ENCODE measurements around the gene C20orf144.

Gene C20orf144

DNA sequence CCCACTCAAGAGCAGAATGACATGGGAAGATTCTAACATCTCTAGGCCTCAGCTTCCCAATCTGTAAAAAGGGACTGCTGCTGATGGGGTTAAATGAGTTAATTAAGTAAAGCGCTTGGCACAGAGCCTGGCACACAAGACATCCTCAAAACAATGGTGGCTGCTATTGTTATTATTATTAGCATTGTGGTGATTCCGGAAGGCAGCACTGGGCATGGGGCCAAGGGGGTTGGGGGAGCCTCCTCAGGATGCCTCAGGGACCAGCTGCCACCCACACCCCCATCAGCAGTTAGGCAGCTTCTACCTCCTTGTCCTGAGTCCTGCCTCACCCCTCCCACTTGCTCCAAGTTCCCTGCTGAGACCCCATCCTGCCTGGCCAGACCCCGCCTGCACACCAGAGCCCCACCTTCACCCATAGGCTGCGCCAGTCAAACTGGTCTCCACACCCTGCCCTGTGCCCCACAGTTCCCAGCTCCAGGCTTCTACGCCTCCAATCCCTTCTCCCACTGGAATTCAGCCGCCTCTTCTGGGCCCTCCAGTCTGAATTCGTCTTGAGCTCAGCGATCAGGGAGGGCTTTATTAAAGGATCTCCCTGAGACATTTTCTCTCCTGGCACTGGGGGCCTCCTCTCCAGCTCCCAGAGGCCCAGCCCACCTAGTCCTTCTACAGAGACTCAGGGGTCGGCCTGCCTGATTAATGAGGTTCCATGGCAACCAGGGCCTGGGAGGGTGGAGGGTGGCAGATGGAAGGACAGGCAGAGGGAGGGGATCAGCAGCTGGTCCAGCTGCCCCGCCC is 22.6 kb downstream of the C20orf144 start:
- H3K4me2 ChIP-seq (ENCODE audit: low read depth, low read length, poor library complexity, severe bottlenecking) = peak overlapping the region; percentile 95
- H3K9me3 ChIP-seq (ENCODE audit: insufficient read depth, low read depth, low read length) = no peaks in the 10 kb centered on the region
- no peaks in the 10 kb centered on the region for H3K9me2 ChIP-seq (replicated peaks; ENCODE audit: low read depth, low read length)
- H3F3A ChIP-seq (ENCODE audit: low read depth) = peaks cover 2% of the 10 kb centered on the region; the same call in 1 of the 2 replicates
- H3K79me2 ChIP-seq (ENCODE audit: insufficient read depth, low read length) = peaks cover 57% of the 10 kb centered on the region
- H3K9ac ChIP-seq (ENCODE audit: low read depth, low read length, poor library complexity, severe bottlenecking) = peak overlapping the region; percentile 80
- peaks cover 51% of the 10 kb centered on the region for H3K4me1 ChIP-seq (ENCODE audit: insufficient read depth, low read length, poor library complexity, severe bottlenecking)
- TF ChIP-seq, protein P1, sequence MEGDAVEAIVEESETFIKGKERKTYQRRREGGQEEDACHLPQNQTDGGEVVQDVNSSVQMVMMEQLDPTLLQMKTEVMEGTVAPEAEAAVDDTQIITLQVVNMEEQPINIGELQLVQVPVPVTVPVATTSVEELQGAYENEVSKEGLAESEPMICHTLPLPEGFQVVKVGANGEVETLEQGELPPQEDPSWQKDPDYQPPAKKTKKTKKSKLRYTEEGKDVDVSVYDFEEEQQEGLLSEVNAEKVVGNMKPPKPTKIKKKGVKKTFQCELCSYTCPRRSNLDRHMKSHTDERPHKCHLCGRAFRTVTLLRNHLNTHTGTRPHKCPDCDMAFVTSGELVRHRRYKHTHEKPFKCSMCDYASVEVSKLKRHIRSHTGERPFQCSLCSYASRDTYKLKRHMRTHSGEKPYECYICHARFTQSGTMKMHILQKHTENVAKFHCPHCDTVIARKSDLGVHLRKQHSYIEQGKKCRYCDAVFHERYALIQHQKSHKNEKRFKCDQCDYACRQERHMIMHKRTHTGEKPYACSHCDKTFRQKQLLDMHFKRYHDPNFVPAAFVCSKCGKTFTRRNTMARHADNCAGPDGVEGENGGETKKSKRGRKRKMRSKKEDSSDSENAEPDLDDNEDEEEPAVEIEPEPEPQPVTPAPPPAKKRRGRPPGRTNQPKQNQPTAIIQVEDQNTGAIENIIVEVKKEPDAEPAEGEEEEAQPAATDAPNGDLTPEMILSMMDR (conservative IDR thresholded peaks at IDR 0.05; ENCODE audit: low read length) = no peak
- TF ChIP-seq EZH2phosphoT487 (IDR thresholded peaks at IDR 0.05; ENCODE audit: borderline replicate concordance) = no peak
- peaks cover 42% of the 10 kb centered on the region for H4K20me1 ChIP-seq (ENCODE audit: insufficient read depth, low read length, poor library complexity, severe bottlenecking)
- H3K4me3 ChIP-seq (ENCODE audit: low read length, poor library complexity, severe bottlenecking) = peak overlapping the region; percentile 82
- no peaks in the 10 kb centered on the region for H3K27me3 ChIP-seq (ENCODE audit: insufficient read depth, low read length, poor library complexity, severe bottlenecking)
- H2AFZ ChIP-seq (ENCODE audit: low read length) = no peak overlapping the region
- peaks cover 3% of the 10 kb centered on the region; the same call in 1 of the 2 replicates for H3K36me3 ChIP-seq (ENCODE audit: insufficient read depth, low read length)

DNA sequence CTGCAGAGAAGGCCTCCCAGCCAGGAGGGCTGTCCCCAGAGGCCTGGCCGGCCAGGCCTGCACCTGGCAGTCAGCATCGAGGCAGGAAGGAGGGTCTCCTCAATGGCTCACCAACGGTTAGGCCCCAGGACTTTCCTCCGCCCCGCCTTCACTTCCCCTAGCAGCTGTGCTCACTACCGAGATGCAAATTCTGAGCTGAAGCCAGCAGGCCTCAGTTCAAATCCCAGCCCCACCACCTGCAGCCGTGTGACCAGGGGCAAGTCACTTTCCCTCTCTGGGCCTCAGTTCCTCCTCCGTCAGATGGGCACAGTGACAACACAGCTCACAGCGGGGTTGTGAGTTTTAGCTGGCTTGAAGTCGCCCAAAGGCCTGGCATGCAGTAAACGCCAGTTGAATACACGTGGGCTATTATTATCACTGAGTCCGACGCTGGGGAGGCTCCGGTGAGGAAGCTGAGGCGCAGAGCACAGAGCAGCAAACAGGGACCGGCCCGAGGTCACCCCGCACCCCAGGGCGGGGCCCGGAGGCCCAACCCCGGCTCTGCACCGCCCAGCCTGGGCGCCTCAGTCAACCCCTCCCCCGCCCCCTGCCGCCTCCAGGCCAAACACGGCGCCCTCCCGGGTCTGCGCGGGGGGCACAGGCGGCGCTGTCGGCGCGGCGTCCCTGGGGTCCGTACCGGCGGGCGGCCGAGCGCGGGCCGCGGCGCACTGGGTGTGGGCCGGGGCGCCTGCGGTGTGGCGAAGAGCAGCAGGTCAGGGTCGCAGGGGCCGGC is 23.4 kb downstream of the C20orf144 start:
- Histone ChIP-seq H3K79me2 (ENCODE audit: insufficient read depth, low read length) (peaks cover 51% of the 10 kb centered on the region), H3K9me2 (replicated peaks; ENCODE audit: low read depth, low read length) (no peaks in the 10 kb centered on the region), H4K20me1 (ENCODE audit: insufficient read depth, low read length, poor library complexity, severe bottlenecking) (peaks cover 39% of the 10 kb centered on the region), H3K4me3 (ENCODE audit: low read length, poor library complexity, severe bottlenecking) (peak overlapping the region; percentile 82), H3K9ac (ENCODE audit: low read depth, low read length, poor library complexity, severe bottlenecking) (peak overlapping the region; percentile 80), H3K4me1 (ENCODE audit: insufficient read depth, low read length, poor library complexity, severe bottlenecking) (peaks cover 52% of the 10 kb centered on the region), H3K9me3 (ENCODE audit: insufficient read depth, low read depth, low read length) (no peaks in the 10 kb centered on the region), H3F3A (ENCODE audit: low read depth) (peaks cover 8% of the 10 kb centered on the region; the same call in 1 of the 2 replicates), H3K27me3 (ENCODE audit: insufficient read depth, low read length, poor library complexity, severe bottlenecking) (no peaks in the 10 kb centered on the region), H3K4me2 (ENCODE audit: low read depth, low read length, poor library complexity, severe bottlenecking) (peak overlapping the region; percentile 95), H2AFZ (ENCODE audit: low read length) (no peak overlapping the region), H3K36me3 (ENCODE audit: insufficient read depth, low read length) (no peaks in the 10 kb centered on the region; the same call in 1 of the 2 replicates)
- TF ChIP-seq EZH2phosphoT487 (IDR thresholded peaks at IDR 0.05; ENCODE audit: borderline replicate concordance) = no peak
- TF ChIP-seq, protein P1 (conservative IDR thresholded peaks at IDR 0.05; ENCODE audit: low read length) = no peak

DNA sequence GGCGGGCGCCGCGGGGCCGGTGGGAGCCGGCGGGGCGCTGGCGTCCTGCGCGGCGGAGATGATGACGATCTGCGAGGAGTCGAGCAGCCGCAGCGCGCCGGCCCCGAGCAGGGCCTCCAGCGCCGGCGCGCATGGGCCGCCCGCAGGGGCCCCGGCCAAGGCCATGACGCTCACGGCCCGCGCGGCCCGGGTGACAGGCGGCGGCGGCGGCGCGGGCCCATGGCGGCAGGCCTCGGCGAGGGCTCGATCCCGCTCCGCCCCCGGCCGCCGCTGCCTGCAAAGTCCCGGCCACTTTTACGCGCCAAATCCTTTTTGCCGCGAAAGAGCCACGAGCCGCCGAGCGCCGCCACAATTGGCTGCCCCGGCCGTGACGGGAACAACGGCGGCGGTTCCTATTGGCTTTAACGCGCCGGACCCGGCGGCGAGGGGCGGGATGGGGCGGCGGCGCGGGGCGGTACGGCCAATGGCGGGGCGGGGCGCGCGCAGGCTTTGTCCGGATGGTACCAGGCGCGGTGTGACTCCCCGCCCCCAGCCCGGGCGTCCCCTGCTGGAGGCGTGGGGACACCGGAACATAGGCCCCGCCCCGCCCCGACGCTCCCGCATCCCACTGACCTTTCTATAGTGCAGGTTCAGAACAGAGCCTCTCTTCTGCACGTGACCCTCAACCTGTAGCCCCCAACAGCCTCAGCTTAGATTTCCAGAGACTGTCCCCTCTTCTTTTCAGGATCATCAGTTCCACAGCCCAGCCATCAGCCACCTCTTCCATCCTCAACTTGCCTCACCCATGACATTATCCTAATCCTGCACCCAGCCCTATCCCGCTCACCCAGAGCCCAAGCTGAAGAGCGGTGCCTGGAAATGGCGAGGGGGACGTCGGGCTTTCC is 24.2 kb downstream of the C20orf144 start, which contains the start of gene E2F1:
Gene E2F1, minus strand, starts transcription at position 286 of the 884 bp plus-strand sequence. Its CDS starts 121 bp downstream, at position 165.
- Histone ChIP-seq H3K9me2 (replicated peaks; ENCODE audit: low read depth, low read length) (no peaks in the 10 kb centered on the region), H3K9ac (ENCODE audit: low read depth, low read length, poor library complexity, severe bottlenecking) (peak within 1 kb of the TSS; percentile 80), H3K4me3 (ENCODE audit: low read length, poor library complexity, severe bottlenecking) (peak within 1 kb of the TSS; percentile 82), H3K9me3 (ENCODE audit: insufficient read depth, low read depth, low read length) (no peaks in the 10 kb centered on the region), H3K79me2 (ENCODE audit: insufficient read depth, low read length) (peaks cover 43% of the 10 kb centered on the region), H3F3A (ENCODE audit: low read depth) (peaks cover 8% of the 10 kb centered on the region; the same call in 1 of the 2 replicates), H4K20me1 (ENCODE audit: insufficient read depth, low read length, poor library complexity, severe bottlenecking) (peaks cover 31% of the 10 kb centered on the region), H3K4me2 (ENCODE audit: low read depth, low read length, poor library complexity, severe bottlenecking) (peak within 1 kb of the TSS; percentile 95), H3K36me3 (ENCODE audit: insufficient read depth, low read length) (no peaks in the 10 kb centered on the region), H2AFZ (ENCODE audit: low read length) (peak within 1 kb of the TSS; percentile 93), H3K4me1 (ENCODE audit: insufficient read depth, low read length, poor library complexity, severe bottlenecking) (peaks cover 50% of the 10 kb centered on the region), H3K27me3 (ENCODE audit: insufficient read depth, low read length, poor library complexity, severe bottlenecking) (no peaks in the 10 kb centered on the region)
- no peak for TF ChIP-seq EZH2phosphoT487 (IDR thresholded peaks at IDR 0.05; ENCODE audit: borderline replicate concordance)
- TF ChIP-seq, protein P1 (conservative IDR thresholded peaks at IDR 0.05; ENCODE audit: low read length) = 0 out of 2 replicates have a peak, but pooled peaks have one; percentile 16
